ENCODE results near the gene MEF2C. TPM values are rescaled to one million over a fixed set of nuclear protein-coding genes. Genes with fewer than 3 reads are reported as not detected.

The MEF2C gene
- total and polyA plus RNA-seq, 8 donors = 3.0 to 48.1 (median 14.6) TPM

- Histone ChIP-seq H3K36me3 (no peaks in the 10 kb centered on the region), H3K9me3 (no peaks in the 10 kb centered on the region), H3K4me1 (peaks cover 26 to 44% (median 36%) of the 10 kb centered on the region in 4 donors), H3K27ac (no peak overlapping the region), H3K4me3 (no peak overlapping the region), H3K27me3 (peaks cover 31 to 100% (median 93%) of the 10 kb centered on the region in 3 donors)
- DNase-seq = no peak
- intact Hi-C loops (cut with DNase I; ENCODE audit: low total_unique reads) = loop anchor here (10.0 kb wide), 1 partner anchor 544 kb away; no protein-coding TSS in a partner anchor
- 14 to 22% (median 16%) methylated on average over 14 of the region's 14 CpGs for WGBS, 5 donors
- TF ChIP-seq CTCF (IDR thresholded peaks at IDR 0.05) (no peak), EP300 (IDR thresholded peaks at IDR 0.05) (no peak)
Measured at GRCh38 chr5:88678770-88679381, 204.1 kb downstream of the MEF2C start.

GRCh38 chr5:88677943-88678769 is 204.8 kb downstream of the MEF2C start:
- Histone ChIP-seq H3K27ac (no peak overlapping the region), H3K4me3 (no peak overlapping the region), H3K27me3 (peaks cover 29 to 100% (median 93%) of the 10 kb centered on the region in 3 donors), H3K36me3 (no peaks in the 10 kb centered on the region), H3K9me3 (no peaks in the 10 kb centered on the region), H3K4me1 (peaks cover 26 to 44% (median 35%) of the 10 kb centered on the region in 4 donors)
- peak in 1 of 2 donors; percentile 11 for DNase-seq
- TF ChIP-seq EP300 (IDR thresholded peaks at IDR 0.05) (no peak), CTCF (IDR thresholded peaks at IDR 0.05) (no peak), POLR2AphosphoS5 (IDR thresholded peaks at IDR 0.05) (no peak), POLR2A (IDR thresholded peaks at IDR 0.05) (no peak)
- intact Hi-C loops (cut with DNase I; ENCODE audit: low total_unique reads) = loop anchor here (10.0 kb wide), 1 partner anchor 543 kb away; no protein-coding TSS in a partner anchor
- 5 to 11% (median 9%) methylated on average over 42 to 56 of the region's 56 CpGs for whole genome bisulfite sequencing, 5 donors

- DNase-seq = no peak
- no peak for TF ChIP-seq EP300 (IDR thresholded peaks at IDR 0.05)
- no peak for TF ChIP-seq POLR2AphosphoS5 (IDR thresholded peaks at IDR 0.05)
- TF ChIP-seq CTCF (IDR thresholded peaks at IDR 0.05) = no peak
- TF ChIP-seq POLR2A (IDR thresholded peaks at IDR 0.05) = no peak
- Histone ChIP-seq H3K27me3 (peaks cover 33 to 100% (median 93%) of the 10 kb centered on the region in 3 donors), H3K4me1 (peaks cover 26 to 44% (median 36%) of the 10 kb centered on the region in 4 donors), H3K9me3 (peaks cover 0 to 4% (median 0%) of the 10 kb centered on the region in 4 donors), H3K36me3 (no peaks in the 10 kb centered on the region), H3K27ac (no peak overlapping the region), H3K4me3 (no peak overlapping the region)
- WGBS, 5 donors = 11 to 18% (median 13%) methylated on average over 4 of the region's 4 CpGs
- intact Hi-C loops (cut with DNase I; ENCODE audit: low total_unique reads) = loop anchor here (10.0 kb wide), 1 partner anchor 543 kb away; no protein-coding TSS in a partner anchor
Measured at GRCh38 chr5:88677376-88677895, 205.5 kb downstream of the MEF2C start.

GRCh38 chr5:88676637-88677375 is 206.2 kb downstream of the MEF2C start:
- intact Hi-C loops (cut with DNase I; ENCODE audit: low total_unique reads) = loop anchor here (10.0 kb wide), 1 partner anchor 542 kb away; no protein-coding TSS in a partner anchor
- 21 to 26% (median 23%) methylated on average over 8 of the region's 8 CpGs for WGBS, 5 donors
- TF ChIP-seq EP300 (IDR thresholded peaks at IDR 0.05) (no peak), POLR2AphosphoS5 (IDR thresholded peaks at IDR 0.05) (no peak), POLR2A (IDR thresholded peaks at IDR 0.05) (no peak), CTCF (IDR thresholded peaks at IDR 0.05) (no peak)

More at GRCh38 chr5:88676637-88677375, 206.2 kb downstream of the MEF2C start:
- no peak for DNase-seq
- H3K4me1 ChIP-seq = peaks cover 26 to 44% (median 36%) of the 10 kb centered on the region in 4 donors
- peaks cover 37 to 100% (median 97%) of the 10 kb centered on the region in 3 donors for H3K27me3 ChIP-seq
- peaks cover 0 to 4% (median 0%) of the 10 kb centered on the region in 4 donors for H3K9me3 ChIP-seq
- no peak overlapping the region for H3K27ac ChIP-seq
- no peaks in the 10 kb centered on the region for H3K36me3 ChIP-seq
- H3K4me3 ChIP-seq = no peak overlapping the region

Measured in stomach (tissue), 9 donors.